NT2/D1 (cell line): ENCODE results near the gene SYVN1.
"Not testable (repeated sequence)": the region's sequence is repeated elsewhere in the genome, so short reads cannot be mapped to it uniquely, and the experiment has no call there.

Experiments used
- DNase-seq: peaks from one replicate; pipeline ENCODE4 v3.0.0-alpha.2; 2011; ENCODE audit warnings: low read depth, low spot score
- H3K27me3 ChIP-seq: 2 replicates; pipeline ENCODE4 v1.6.0; 2011; ENCODE audit warnings: mild to moderate bottlenecking; ENCODE audit not compliant: insufficient read length, insufficient read depth
- H3K36me3 ChIP-seq: 2 replicates; pipeline ENCODE4 v1.6.1; 2011; ENCODE audit warnings: mild to moderate bottlenecking, low read length, mixed read lengths; ENCODE audit not compliant: insufficient read depth, insufficient read length
- H3K4me1 ChIP-seq: 2 replicates; pipeline ENCODE4 v1.5.1; 2011; ENCODE audit not compliant: insufficient read depth, insufficient read length
- H3K4me3 ChIP-seq: 2 replicates; pipeline ENCODE4 v1.5.1; 2011; ENCODE audit warnings: low read depth; ENCODE audit not compliant: insufficient read length
- H3K9ac ChIP-seq: 2 replicates; pipeline ENCODE4 v1.6.0; 2011; ENCODE audit warnings: low read depth; ENCODE audit not compliant: insufficient read length
- H3K9me3 ChIP-seq: 2 replicates; pipeline ENCODE4 v1.5.1; 2011; ENCODE audit warnings: mild to moderate bottlenecking, low read length; ENCODE audit not compliant: insufficient read depth
- SUZ12 ChIP-seq: IDR thresholded peaks from 2 replicates; pipeline ENCODE4 v1.6.1; 2011; ENCODE audit not compliant: insufficient read length, insufficient read depth; ENCODE audit errors: extremely low read depth
- YY1 ChIP-seq: IDR thresholded peaks from 2 replicates; pipeline ENCODE4 v1.6.1; 2011; ENCODE audit not compliant: insufficient read length, insufficient read depth
- ZNF274 ChIP-seq: IDR thresholded peaks from 2 replicates; pipeline ENCODE4 v1.6.1; 2011; ENCODE audit warnings: mild to moderate bottlenecking, low read depth, low read length

SYVN1 gene

GRCh38 chr11:65134240-65134951, at the start of gene SYVN1:
TSS of gene SYVN1 (minus strand) at chr11:65134519. CDS start at chr11:65133601, 918 bp downstream.
- Histone ChIP-seq H3K9me3 (no peaks in the 10 kb centered on the region), H3K4me3 (peak within 1 kb of the TSS; percentile 96), H3K27me3 (no peaks in the 10 kb centered on the region), H3K36me3 (peaks cover 36% of the 10 kb centered on the region), H3K9ac (peak within 1 kb of the TSS; percentile 99), H3K4me1 (peaks cover 12% of the 10 kb centered on the region)
- peak; percentile 73 for DNase-seq
- no peak for TF ChIP-seq SUZ12
- TF ChIP-seq YY1: no peak
- TF ChIP-seq ZNF274: no peak

- Histone ChIP-seq H3K4me1 (peaks cover 36% of the 10 kb centered on the region), H3K9me3 (no peaks in the 10 kb centered on the region), H3K9ac (peak overlapping the region; percentile 90), H3K27me3 (no peaks in the 10 kb centered on the region), H3K36me3 (peaks cover 44% of the 10 kb centered on the region), H3K4me3 (peak overlapping the region; percentile 86)
- DNase-seq: no peak
- TF ChIP-seq ZNF274: no peak
- no peak for TF ChIP-seq YY1
- no peak for TF ChIP-seq SUZ12
These were observed 49.0 kb upstream of the SYVN1 start for GRCh38 chr11:65183201-65183891.

DNA sequence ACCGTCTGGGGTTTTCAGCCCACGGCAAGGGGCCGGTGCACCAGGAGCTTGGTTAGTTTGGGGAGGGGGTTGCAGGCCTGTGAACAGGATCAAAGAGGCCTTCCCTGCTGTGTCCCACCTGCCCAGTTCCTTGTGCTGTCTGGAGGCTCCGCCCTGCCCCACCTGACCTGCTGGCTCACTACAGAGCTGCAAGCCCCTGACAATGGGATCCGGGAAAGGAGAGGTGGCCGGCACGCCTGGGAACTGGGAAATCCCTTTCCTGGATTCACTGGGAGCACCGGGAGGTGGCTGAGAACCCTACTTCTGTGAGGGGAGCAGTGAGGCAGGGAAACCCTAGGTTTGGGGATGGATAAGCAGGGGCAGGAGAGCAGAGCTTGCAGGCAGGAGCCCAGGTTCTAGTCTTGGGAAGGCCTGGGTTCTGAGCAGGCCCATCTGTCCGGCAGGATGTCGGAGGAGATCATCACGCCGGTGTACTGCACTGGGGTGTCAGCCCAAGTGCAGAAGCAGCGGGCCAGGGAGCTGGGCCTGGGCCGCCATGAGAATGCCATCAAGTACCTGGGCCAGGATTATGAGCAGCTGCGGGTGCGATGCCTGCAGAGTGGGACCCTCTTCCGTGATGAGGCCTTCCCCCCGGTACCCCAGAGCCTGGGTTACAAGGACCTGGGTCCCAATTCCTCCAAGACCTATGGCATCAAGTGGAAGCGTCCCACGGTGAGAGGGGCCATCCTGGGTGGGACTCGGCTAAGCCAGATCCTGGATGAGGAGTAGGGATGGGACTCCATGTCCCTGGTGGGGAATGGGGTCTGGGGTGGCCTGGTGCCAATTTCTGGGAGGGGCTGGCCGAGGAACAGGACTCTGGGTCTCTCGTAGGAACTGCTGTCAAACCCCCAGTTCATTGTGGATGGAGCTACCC, 48.2 kb upstream of the SYVN1 start:
- TF ChIP-seq SUZ12 (no peak), YY1 (no peak), ZNF274 (no peak)
- no peaks in the 10 kb centered on the region for H3K9me3 ChIP-seq
- peak overlapping the region; percentile 86 for H3K4me3 ChIP-seq
- H3K4me1 ChIP-seq: peaks cover 36% of the 10 kb centered on the region
- peak overlapping the region; percentile 90 for H3K9ac ChIP-seq
- no peaks in the 10 kb centered on the region for H3K27me3 ChIP-seq
- no peak for DNase-seq
- peaks cover 37% of the 10 kb centered on the region for H3K36me3 ChIP-seq

GRCh38 chr11:65181569-65182257, 47.4 kb upstream of the SYVN1 start, which contains the start of gene CAPN1:
TSS of gene CAPN1 (plus strand) at chr11:65181928. CDS start at chr11:65182702, 774 bp downstream.
- peak; percentile 74 for DNase-seq
- H3K27me3 ChIP-seq: no peaks in the 10 kb centered on the region
- H3K4me3 ChIP-seq: peak within 1 kb of the TSS; percentile 86
- peaks cover 32% of the 10 kb centered on the region for H3K4me1 ChIP-seq
- no peaks in the 10 kb centered on the region for H3K9me3 ChIP-seq
- TF ChIP-seq YY1 (no peak), ZNF274 (no peak), SUZ12 (no peak)
- H3K36me3 ChIP-seq: peaks cover 29% of the 10 kb centered on the region
- H3K9ac ChIP-seq: peak within 1 kb of the TSS; percentile 94

GRCh38 chr11:65180877-65181568, 46.7 kb upstream of the SYVN1 start:
- TF ChIP-seq SUZ12: no peak
- TF ChIP-seq ZNF274: no peak
- TF ChIP-seq YY1: no peak
- H3K4me3 ChIP-seq: peak overlapping the region; percentile 85
- peak overlapping the region; percentile 94 for H3K9ac ChIP-seq
- H3K9me3 ChIP-seq: no peaks in the 10 kb centered on the region
- H3K27me3 ChIP-seq: no peaks in the 10 kb centered on the region
- H3K36me3 ChIP-seq: peaks cover 22% of the 10 kb centered on the region
- H3K4me1 ChIP-seq: peaks cover 26% of the 10 kb centered on the region
- peak; percentile 84 for DNase-seq

GRCh38 chr11:65174571-65175010, 40.3 kb upstream of the SYVN1 start:
- not testable (repeated sequence) for H3K9ac ChIP-seq, H3K4me3 ChIP-seq, H3K27me3 ChIP-seq, H3K36me3 ChIP-seq, H3K4me1 ChIP-seq, DNase-seq, H3K9me3 ChIP-seq
